T-helper 1 cell treated with Interleukin-12 subunit alpha and Interleukin-12 subunit beta and Interleukin-4 antibody, amounts not matched to agents 30 ng/mL and 1 ng/mL, for 36 hours (primary cell): ENCODE measurements around the gene PTPRM. TPM values are rescaled to one million over a fixed set of nuclear protein-coding genes. Genes with fewer than 3 reads are reported as not detected.

Experiments used
- intact Hi-C: fragments of 100-400 bp; cut with micrococcal nuclease; formaldehyde crosslinking; loops from one replicate; pipeline ENCODE4 v1.15.1; 2024
- total RNA-seq: library from RNA; stranded (reverse); gene quantifications from 2 replicates; pipeline ENCODE4 v1.2.3, GENCODE V29; 2022

Gene PTPRM
- total RNA-seq, 1 donor from 2014 or later: 8.2 TPM

GRCh38 chr18:7567474-7568425, 634 bp downstream of the PTPRM start:
- intact Hi-C loops: no loop called here

- intact Hi-C loops: no loop called here
These were observed 1.3 kb downstream of the PTPRM start for GRCh38 chr18:7568426-7568825.

- intact Hi-C loops: no loop called here
These were observed 4.5 kb downstream of the PTPRM start for GRCh38 chr18:7571626-7572025.

- intact Hi-C loops: no loop called here
These were observed 5.7 kb downstream of the PTPRM start for GRCh38 chr18:7572822-7573221.

GRCh38 chr18:7575465-7576028, 8.4 kb downstream of the PTPRM start:
- intact Hi-C loops: no loop called here

- intact Hi-C loops: no loop called here
These were observed 9.0 kb downstream of the PTPRM start for GRCh38 chr18:7576077-7576476.

- intact Hi-C loops: no loop called here
These were observed 9.6 kb downstream of the PTPRM start for GRCh38 chr18:7576685-7577084.

- intact Hi-C loops: no loop called here
These were observed 10.6 kb downstream of the PTPRM start for GRCh38 chr18:7577706-7578105.

- intact Hi-C loops: no loop called here
These were observed 12.2 kb downstream of the PTPRM start for GRCh38 chr18:7579176-7579917.

- intact Hi-C loops: no loop called here
These were observed 12.9 kb downstream of the PTPRM start for GRCh38 chr18:7579918-7580542.

GRCh38 chr18:7584646-7585275, 17.6 kb downstream of the PTPRM start:
- intact Hi-C loops: loop anchor here (2.0 kb wide), 1 partner anchor 20 kb away; no protein-coding TSS in a partner anchor

- intact Hi-C loops: loop anchor here (2.0 kb wide), 1 partner anchor 20 kb away; no protein-coding TSS in a partner anchor
These were observed 18.2 kb downstream of the PTPRM start for GRCh38 chr18:7585276-7585670.

GRCh38 chr18:7586379-7586778, 19.3 kb downstream of the PTPRM start:
- intact Hi-C loops: no loop called here

GRCh38 chr18:7590826-7591560, 23.9 kb downstream of the PTPRM start:
- intact Hi-C loops: no loop called here

- intact Hi-C loops: no loop called here
These were observed 25.4 kb downstream of the PTPRM start for GRCh38 chr18:7592305-7593071.

GRCh38 chr18:7593218-7593819, 26.2 kb downstream of the PTPRM start:
- intact Hi-C loops: no loop called here

- intact Hi-C loops: no loop called here
These were observed 29.0 kb downstream of the PTPRM start for GRCh38 chr18:7596147-7596546.

GRCh38 chr18:7597500-7597899, 30.4 kb downstream of the PTPRM start:
- intact Hi-C loops: no loop called here
